ENCODE data around the gene PLCL1. TPM values are rescaled to one million over a fixed set of nuclear protein-coding genes. Genes with fewer than 3 reads are reported as not detected.

The PLCL1 gene
- total and polyA plus RNA-seq, 2 donors from 2014 or later, result 13.6 to 14.7 TPM

GRCh38 chr2:197969391-197969893 is 165.0 kb downstream of the PLCL1 start:
- no peak for FAIRE-seq
- intact Hi-C loops (cut with DNase I), result no loop called here
- TF ChIP-seq CTCF (IDR thresholded peaks at IDR 0.05; ENCODE audit: borderline replicate concordance, extremely low read depth, insufficient read depth), result no peak
- Histone ChIP-seq H3K36me3 (ENCODE audit: control insufficient read depth in 2 of 3, insufficient read depth in 3 of 3, low read length in 3 of 3) (no peaks in the 10 kb centered on the region), H3K9me3 (ENCODE audit: control insufficient read depth in 2 of 3, insufficient read depth in 1 of 3, low read length in 3 of 3) (peaks cover 0 to 5% (median 0%) of the 10 kb centered on the region in 3 donors), H3K4me1 (ENCODE audit: control insufficient read depth in 2 of 3, insufficient read depth in 2 of 3, low read depth in 1 of 3, low read length in 3 of 3) (no peaks in the 10 kb centered on the region), H3K9ac (ENCODE audit: low read length in 3 of 3) (no peak overlapping the region), H3K27ac (ENCODE audit: low read depth in 2 of 2, low read length in 2 of 2) (no peak overlapping the region), H3K27me3 (ENCODE audit: control insufficient read depth, insufficient read depth, low read length) (no peaks in the 10 kb centered on the region), H3K4me3 (ENCODE audit: low read length in 3 of 3) (no peak overlapping the region)
- no peak for DNase-seq

DNA sequence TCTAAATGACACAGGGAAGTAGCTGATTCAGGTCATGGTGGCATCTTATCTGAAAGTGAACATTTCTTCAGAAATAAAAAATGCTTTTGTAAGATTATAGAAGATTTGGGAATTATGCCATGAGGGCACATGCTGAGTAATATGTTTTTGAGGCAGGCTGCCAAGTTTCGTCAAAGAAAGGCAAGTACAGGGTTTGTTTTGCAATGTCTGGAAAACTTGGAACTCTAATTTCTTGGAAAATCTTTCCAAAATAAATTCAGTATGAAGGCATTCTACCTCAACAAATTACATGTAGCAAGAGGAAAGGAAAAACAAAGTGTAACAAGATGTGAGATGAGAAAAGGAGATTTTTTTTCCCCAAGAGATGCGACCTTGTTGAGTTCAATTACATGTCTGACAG is 167.7 kb downstream of the PLCL1 start:
- H3K27ac ChIP-seq (ENCODE audit: low read depth in 2 of 2, low read length in 2 of 2), result no peak overlapping the region
- DNase-seq, result no peak
- no peaks in the 10 kb centered on the region for H3K27me3 ChIP-seq (ENCODE audit: control insufficient read depth, insufficient read depth, low read length)
- no peak for TF ChIP-seq CTCF (IDR thresholded peaks at IDR 0.05; ENCODE audit: borderline replicate concordance, extremely low read depth, insufficient read depth)
- no peaks in the 10 kb centered on the region for H3K9me3 ChIP-seq (ENCODE audit: control insufficient read depth in 2 of 3, insufficient read depth in 1 of 3, low read length in 3 of 3)
- no peak overlapping the region for H3K9ac ChIP-seq (ENCODE audit: low read length in 3 of 3)
- intact Hi-C loops (cut with DNase I), result no loop called here
- H3K4me1 ChIP-seq (ENCODE audit: control insufficient read depth in 2 of 3, insufficient read depth in 2 of 3, low read depth in 1 of 3, low read length in 3 of 3), result no peaks in the 10 kb centered on the region
- FAIRE-seq, result peak; percentile 29
- H3K36me3 ChIP-seq (ENCODE audit: control insufficient read depth in 2 of 3, insufficient read depth in 3 of 3, low read length in 3 of 3), result no peaks in the 10 kb centered on the region
- no peak overlapping the region for H3K4me3 ChIP-seq (ENCODE audit: low read length in 3 of 3)

GRCh38 chr2:197972587-197972986 is 168.2 kb downstream of the PLCL1 start:
- intact Hi-C loops (cut with DNase I), result no loop called here
- FAIRE-seq, result no peak

More at GRCh38 chr2:197972587-197972986, 168.2 kb downstream of the PLCL1 start:
- Histone ChIP-seq H3K9ac (ENCODE audit: low read length in 3 of 3) (no peak overlapping the region), H3K27ac (ENCODE audit: low read depth in 2 of 2, low read length in 2 of 2) (no peak overlapping the region), H3K27me3 (ENCODE audit: control insufficient read depth, insufficient read depth, low read length) (no peaks in the 10 kb centered on the region), H3K9me3 (ENCODE audit: control insufficient read depth in 2 of 3, insufficient read depth in 1 of 3, low read length in 3 of 3) (no peaks in the 10 kb centered on the region), H3K4me3 (ENCODE audit: low read length in 3 of 3) (no peak overlapping the region), H3K36me3 (ENCODE audit: control insufficient read depth in 2 of 3, insufficient read depth in 3 of 3, low read length in 3 of 3) (no peaks in the 10 kb centered on the region), H3K4me1 (ENCODE audit: control insufficient read depth in 2 of 3, insufficient read depth in 2 of 3, low read depth in 1 of 3, low read length in 3 of 3) (no peaks in the 10 kb centered on the region)
- no peak for TF ChIP-seq CTCF (IDR thresholded peaks at IDR 0.05; ENCODE audit: borderline replicate concordance, extremely low read depth, insufficient read depth)
- DNase-seq, result no peak

Measured in kidney (tissue), 14 donors.